GM06990 (cell line): Measurements from ENCODE around the gene ABCA1.

ENCODE experiments used
- DNase-seq: peaks from one replicate; pipeline ENCODE4 v3.0.0-alpha.2; 2011; ENCODE audit not compliant: insufficient read length; ENCODE audit errors: extremely low read depth
- H3K27me3 ChIP-seq: replicated peaks from 2 replicates; pipeline ENCODE4 v1.6.0; 2011; ENCODE audit warnings: low read length; ENCODE audit not compliant: control insufficient read depth, insufficient read depth
- H3K36me3 ChIP-seq: 2 replicates; pipeline ENCODE4 v1.5.1; 2011; ENCODE audit warnings: low read length; ENCODE audit not compliant: control insufficient read depth, insufficient read depth
- H3K4me3 ChIP-seq: replicated peaks from 2 replicates; pipeline ENCODE4 v1.5.1; 2011; ENCODE audit warnings: low read depth, mild to moderate bottlenecking, control low read depth, low read length
- CTCF ChIP-seq: IDR thresholded peaks from 2 replicates; pipeline ENCODE4 v1.5.1; 2011; ENCODE audit warnings: low read length, control low read depth, mild to moderate bottlenecking, inconsistent platforms; ENCODE audit not compliant: insufficient read depth, poor library complexity, severe bottlenecking

ABCA1 gene

DNA sequence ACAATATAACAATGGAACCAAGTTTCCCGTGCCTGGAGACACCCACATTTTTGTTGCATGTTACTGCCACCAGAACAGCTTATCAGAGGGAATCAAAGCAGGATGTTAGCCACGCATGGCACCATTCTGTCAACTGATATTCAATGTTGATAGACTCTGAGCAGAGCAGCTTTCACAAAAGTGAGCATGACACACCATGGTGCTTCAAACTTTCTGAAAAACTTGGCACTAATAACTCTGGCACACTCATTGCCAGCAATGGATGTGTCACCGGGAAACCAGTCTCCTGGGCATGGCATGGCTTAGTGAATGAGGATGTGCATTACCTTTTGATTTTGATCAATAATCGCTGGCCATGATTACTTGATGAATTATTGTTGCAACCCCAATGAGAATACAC is 144.4 kb downstream of the ABCA1 start:
- Histone ChIP-seq H3K36me3 (no peaks in the 10 kb centered on the region), H3K4me3 (no peak overlapping the region), H3K27me3 (no peaks in the 10 kb centered on the region)
- no peak for TF ChIP-seq CTCF
- DNase-seq, result no peak

GRCh38 chr9:104780796-104781395 is 147.1 kb downstream of the ABCA1 start:
- Histone ChIP-seq H3K4me3 (no peak overlapping the region), H3K27me3 (no peaks in the 10 kb centered on the region), H3K36me3 (no peaks in the 10 kb centered on the region)
- peak; percentile 51 for TF ChIP-seq CTCF
- no peak for DNase-seq

DNA sequence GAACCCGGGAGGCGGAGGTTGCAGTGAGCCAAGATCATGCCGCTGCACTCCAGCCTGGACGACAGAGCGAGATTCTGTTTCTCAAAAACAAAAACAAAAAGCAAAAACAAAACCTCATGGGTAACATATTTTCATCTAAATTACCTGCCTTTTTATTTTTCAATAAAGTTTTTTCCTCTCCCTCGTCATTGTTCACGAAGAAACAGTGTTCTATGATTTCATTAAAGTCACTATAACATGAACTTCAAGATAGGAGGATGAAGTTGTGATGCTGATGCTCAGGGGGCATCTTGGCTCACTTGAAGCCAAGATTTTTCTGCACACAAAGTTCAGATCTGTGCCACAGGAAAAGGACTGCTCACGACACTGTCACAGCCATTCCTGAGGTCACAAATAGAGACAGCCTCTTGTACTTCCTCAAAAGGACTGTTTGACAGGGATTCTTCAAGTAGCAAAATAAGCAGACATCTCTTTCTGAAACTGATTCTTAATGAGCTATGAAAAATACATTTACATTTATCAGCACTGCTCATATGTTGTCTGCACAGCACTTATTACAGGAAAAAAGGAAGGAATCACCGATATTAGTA is 147.9 kb downstream of the ABCA1 start:
- no peaks in the 10 kb centered on the region for H3K27me3 ChIP-seq
- H3K36me3 ChIP-seq, result no peaks in the 10 kb centered on the region
- no peak for DNase-seq
- H3K4me3 ChIP-seq, result no peak overlapping the region
- TF ChIP-seq CTCF, result no peak

- no peak overlapping the region for H3K4me3 ChIP-seq
- DNase-seq, result no peak
- no peak for TF ChIP-seq CTCF
- no peaks in the 10 kb centered on the region for H3K27me3 ChIP-seq
- no peaks in the 10 kb centered on the region for H3K36me3 ChIP-seq
Observed at GRCh38 chr9:104779334-104779733, 148.6 kb downstream of the ABCA1 start.

- Histone ChIP-seq H3K36me3 (no peaks in the 10 kb centered on the region), H3K4me3 (no peak overlapping the region), H3K27me3 (no peaks in the 10 kb centered on the region)
- DNase-seq, result no peak
- TF ChIP-seq CTCF, result no peak
Observed at GRCh38 chr9:104778802-104779201, 149.2 kb downstream of the ABCA1 start.
